ENCODE measurements around the gene VPS4A.

The VPS4A gene

GRCh38 chr16:69270831-69271230 lies 40.3 kb upstream of the VPS4A start:
- no peak overlapping the region for H3K18ac ChIP-seq (ENCODE audit: low read length)
- no peak overlapping the region for H3K14ac ChIP-seq (ENCODE audit: low read length)
- no peak for DNase-seq (ENCODE audit: low spot score)
- H2BK5ac ChIP-seq (ENCODE audit: low read length) = no peak overlapping the region
- H3K27ac ChIP-seq (replicated peaks; ENCODE audit: low read length) = no peak overlapping the region
- H2AK5ac ChIP-seq (ENCODE audit: low read depth, low read length) = no peak overlapping the region
- H2BK12ac ChIP-seq (ENCODE audit: low read length) = no peak overlapping the region
- H3K79me1 ChIP-seq (ENCODE audit: low read depth, low read length) = no peaks in the 10 kb centered on the region
- H4K91ac ChIP-seq (ENCODE audit: low read depth, low read length, poor library complexity) = no peak overlapping the region
- H3K9ac ChIP-seq (ENCODE audit: low read depth, low read length, poor library complexity) = no peak overlapping the region
- H3K27me3 ChIP-seq (ENCODE audit: control insufficient read depth in 3 of 3, insufficient read depth in 3 of 3, low read depth in 1 of 3, low read length in 3 of 3) = no peaks in the 10 kb centered on the region
- no peaks in the 10 kb centered on the region for H3K4me1 ChIP-seq (ENCODE audit: control insufficient read depth in 2 of 2, insufficient read depth in 1 of 2, low read depth in 1 of 2, low read length in 2 of 2)
- no peak overlapping the region for H3K4me3 ChIP-seq (ENCODE audit: low read length in 2 of 2)
- no CpG with 5 or more reads among the region's 2 CpGs for WGBS, 2 donors (ENCODE audit: extremely low coverage in 2 of 2, insufficient read length in 2 of 2, insufficient replicate concordance in 1 of 2)
- H2BK120ac ChIP-seq (ENCODE audit: low read depth, low read length) = no peak overlapping the region
- H3K36me3 ChIP-seq (replicated peaks in 1 of 2; ENCODE audit: control insufficient read depth in 2 of 2, insufficient read depth in 2 of 2, low read length in 2 of 2) = peaks cover 7 to 71% of the 10 kb centered on the region in 2 donors
- H3K4ac ChIP-seq (ENCODE audit: low read length) = no peak overlapping the region
- no peak overlapping the region for H2AFZ ChIP-seq (ENCODE audit: low read length)
- H3K4me2 ChIP-seq (ENCODE audit: insufficient read depth, low read length, poor library complexity, severe bottlenecking) = no peak overlapping the region
- no peaks in the 10 kb centered on the region for H3K9me3 ChIP-seq (replicated peaks in 1 of 2; ENCODE audit: control insufficient read depth in 2 of 2, insufficient read depth in 1 of 2, low read depth in 1 of 2, low read length in 2 of 2)
- no peak overlapping the region for H4K8ac ChIP-seq (ENCODE audit: low read depth, low read length)
- no peak overlapping the region for H3K23ac ChIP-seq (ENCODE audit: low read depth, low read length, poor library complexity)
- no peak overlapping the region for H2BK15ac ChIP-seq (ENCODE audit: low read length)

GRCh38 chr16:69273009-69273408 lies 38.1 kb upstream of the VPS4A start:
- no peak overlapping the region for H3K9ac ChIP-seq (ENCODE audit: low read depth, low read length, poor library complexity)
- H4K91ac ChIP-seq (ENCODE audit: low read depth, low read length, poor library complexity) = no peak overlapping the region
- no peaks in the 10 kb centered on the region for H3K79me1 ChIP-seq (ENCODE audit: low read depth, low read length)
- H3K4me1 ChIP-seq (ENCODE audit: control insufficient read depth in 2 of 2, insufficient read depth in 1 of 2, low read depth in 1 of 2, low read length in 2 of 2) = no peaks in the 10 kb centered on the region
- H3K4me3 ChIP-seq (ENCODE audit: low read length in 2 of 2) = no peak overlapping the region
- no peak overlapping the region for H3K27ac ChIP-seq (replicated peaks; ENCODE audit: low read length)
- no peak overlapping the region for H2AK5ac ChIP-seq (ENCODE audit: low read depth, low read length)
- H3K4me2 ChIP-seq (ENCODE audit: insufficient read depth, low read length, poor library complexity, severe bottlenecking) = no peak overlapping the region
- H2BK12ac ChIP-seq (ENCODE audit: low read length) = no peak overlapping the region
- no peak overlapping the region for H3K14ac ChIP-seq (ENCODE audit: low read length)
- H3K27me3 ChIP-seq (ENCODE audit: control insufficient read depth in 3 of 3, insufficient read depth in 3 of 3, low read depth in 1 of 3, low read length in 3 of 3) = no peaks in the 10 kb centered on the region
- no peak overlapping the region for H2BK15ac ChIP-seq (ENCODE audit: low read length)
- no peak overlapping the region for H2BK120ac ChIP-seq (ENCODE audit: low read depth, low read length)
- H3K9me3 ChIP-seq (replicated peaks in 1 of 2; ENCODE audit: control insufficient read depth in 2 of 2, insufficient read depth in 1 of 2, low read depth in 1 of 2, low read length in 2 of 2) = no peaks in the 10 kb centered on the region
- H3K23ac ChIP-seq (ENCODE audit: low read depth, low read length, poor library complexity) = no peak overlapping the region
- WGBS, 2 donors (ENCODE audit: extremely low coverage in 2 of 2, insufficient read length in 2 of 2, insufficient replicate concordance in 1 of 2) = no CpG with 5 or more reads among the region's 4 CpGs
- DNase-seq (ENCODE audit: low spot score) = no peak
- no peak overlapping the region for H2AFZ ChIP-seq (ENCODE audit: low read length)
- H3K18ac ChIP-seq (ENCODE audit: low read length) = no peak overlapping the region
- H2BK5ac ChIP-seq (ENCODE audit: low read length) = no peak overlapping the region
- no peak overlapping the region for H3K4ac ChIP-seq (ENCODE audit: low read length)
- H3K36me3 ChIP-seq (replicated peaks in 1 of 2; ENCODE audit: control insufficient read depth in 2 of 2, insufficient read depth in 2 of 2, low read length in 2 of 2) = peaks cover 5 to 73% of the 10 kb centered on the region in 2 donors
- H4K8ac ChIP-seq (ENCODE audit: low read depth, low read length) = no peak overlapping the region

GRCh38 chr16:69274699-69275235 lies 36.4 kb upstream of the VPS4A start:
- H3K4ac ChIP-seq (ENCODE audit: low read length) = no peak overlapping the region
- no peaks in the 10 kb centered on the region for H3K79me1 ChIP-seq (ENCODE audit: low read depth, low read length)
- peaks cover 5 to 71% of the 10 kb centered on the region in 2 donors for H3K36me3 ChIP-seq (replicated peaks in 1 of 2; ENCODE audit: control insufficient read depth in 2 of 2, insufficient read depth in 2 of 2, low read length in 2 of 2)
- no peak overlapping the region for H3K23ac ChIP-seq (ENCODE audit: low read depth, low read length, poor library complexity)
- no peak overlapping the region for H4K91ac ChIP-seq (ENCODE audit: low read depth, low read length, poor library complexity)
- no peak overlapping the region for H3K18ac ChIP-seq (ENCODE audit: low read length)
- H2BK12ac ChIP-seq (ENCODE audit: low read length) = no peak overlapping the region
- no peak overlapping the region for H2BK5ac ChIP-seq (ENCODE audit: low read length)
- no peak overlapping the region for H2BK15ac ChIP-seq (ENCODE audit: low read length)
- H3K9me3 ChIP-seq (replicated peaks in 1 of 2; ENCODE audit: control insufficient read depth in 2 of 2, insufficient read depth in 1 of 2, low read depth in 1 of 2, low read length in 2 of 2) = no peaks in the 10 kb centered on the region
- H3K4me1 ChIP-seq (ENCODE audit: control insufficient read depth in 2 of 2, insufficient read depth in 1 of 2, low read depth in 1 of 2, low read length in 2 of 2) = no peaks in the 10 kb centered on the region
- no peak overlapping the region for H2AK5ac ChIP-seq (ENCODE audit: low read depth, low read length)
- no peak overlapping the region for H2AFZ ChIP-seq (ENCODE audit: low read length)
- no peak overlapping the region for H3K14ac ChIP-seq (ENCODE audit: low read length)
- H3K9ac ChIP-seq (ENCODE audit: low read depth, low read length, poor library complexity) = no peak overlapping the region
- no peak overlapping the region for H4K8ac ChIP-seq (ENCODE audit: low read depth, low read length)
- H3K27me3 ChIP-seq (ENCODE audit: control insufficient read depth in 3 of 3, insufficient read depth in 3 of 3, low read depth in 1 of 3, low read length in 3 of 3) = no peaks in the 10 kb centered on the region
- H3K4me2 ChIP-seq (ENCODE audit: insufficient read depth, low read length, poor library complexity, severe bottlenecking) = no peak overlapping the region
- H3K4me3 ChIP-seq (ENCODE audit: low read length in 2 of 2) = no peak overlapping the region
- no peak for DNase-seq (ENCODE audit: low spot score)
- H3K27ac ChIP-seq (replicated peaks; ENCODE audit: low read length) = no peak overlapping the region
- no CpG with 5 or more reads among the region's 4 CpGs for WGBS, 2 donors (ENCODE audit: extremely low coverage in 2 of 2, insufficient read length in 2 of 2, insufficient replicate concordance in 1 of 2)
- no peak overlapping the region for H2BK120ac ChIP-seq (ENCODE audit: low read depth, low read length)

GRCh38 chr16:69276148-69277115 lies 34.7 kb upstream of the VPS4A start:
- Histone ChIP-seq H2BK12ac (ENCODE audit: low read length) (no peak overlapping the region), H2BK5ac (ENCODE audit: low read length) (no peak overlapping the region), H2BK120ac (ENCODE audit: low read depth, low read length) (no peak overlapping the region), H3K18ac (ENCODE audit: low read length) (no peak overlapping the region), H2AFZ (ENCODE audit: low read length) (no peak overlapping the region), H3K4me2 (ENCODE audit: insufficient read depth, low read length, poor library complexity, severe bottlenecking) (no peak overlapping the region), H3K79me1 (ENCODE audit: low read depth, low read length) (no peaks in the 10 kb centered on the region), H3K9ac (ENCODE audit: low read depth, low read length, poor library complexity) (no peak overlapping the region), H4K91ac (ENCODE audit: low read depth, low read length, poor library complexity) (no peak overlapping the region), H3K9me3 (replicated peaks in 1 of 2; ENCODE audit: control insufficient read depth in 2 of 2, insufficient read depth in 1 of 2, low read depth in 1 of 2, low read length in 2 of 2) (no peaks in the 10 kb centered on the region), H2BK15ac (ENCODE audit: low read length) (no peak overlapping the region), H3K4me3 (ENCODE audit: low read length in 2 of 2) (no peak overlapping the region), H3K14ac (ENCODE audit: low read length) (no peak overlapping the region), H3K4ac (ENCODE audit: low read length) (no peak overlapping the region), H2AK5ac (ENCODE audit: low read depth, low read length) (no peak overlapping the region), H3K23ac (ENCODE audit: low read depth, low read length, poor library complexity) (no peak overlapping the region), H3K36me3 (replicated peaks in 1 of 2; ENCODE audit: control insufficient read depth in 2 of 2, insufficient read depth in 2 of 2, low read length in 2 of 2) (peaks cover 3 to 54% of the 10 kb centered on the region in 2 donors), H3K27me3 (ENCODE audit: control insufficient read depth in 3 of 3, insufficient read depth in 3 of 3, low read depth in 1 of 3, low read length in 3 of 3) (no peaks in the 10 kb centered on the region), H4K8ac (ENCODE audit: low read depth, low read length) (no peak overlapping the region), H3K27ac (replicated peaks; ENCODE audit: low read length) (no peak overlapping the region), H3K4me1 (ENCODE audit: control insufficient read depth in 2 of 2, insufficient read depth in 1 of 2, low read depth in 1 of 2, low read length in 2 of 2) (no peaks in the 10 kb centered on the region)
- DNase-seq (ENCODE audit: low spot score) = no peak
- WGBS, 2 donors (ENCODE audit: extremely low coverage in 2 of 2, insufficient read length in 2 of 2, insufficient replicate concordance in 1 of 2) = no CpG with 5 or more reads among the region's 7 CpGs
